NCI-H69 (cell line): Measurements from ENCODE around the gene RGR.
A peak's percentile ranks its signal among the peaks of the same experiment; 100 is the strongest.
"Not testable (repeated sequence)": the region's sequence is repeated elsewhere in the genome, so short reads cannot be mapped to it uniquely, and the experiment has no call there.

Experiments used
- DNase-seq: peaks from one replicate; lab custom pipeline; 2025; lab: John Stamatoyannopoulos, UW

Gene RGR

GRCh38 chr10:84258034-84258695 lies 13.3 kb downstream of the RGR start:
- no peak for DNase-seq

GRCh38 chr10:84261236-84261915 lies 16.5 kb downstream of the RGR start:
- DNase-seq, result no peak

- no peak for DNase-seq
Observed at GRCh38 chr10:84262190-84262956, 17.5 kb downstream of the RGR start.

- DNase-seq, result no peak
Observed at GRCh38 chr10:84263716-84264115, 18.9 kb downstream of the RGR start.

GRCh38 chr10:84264611-84265141 lies 19.8 kb downstream of the RGR start:
- peak; percentile 63 for DNase-seq

GRCh38 chr10:84265418-84265817 lies 20.6 kb downstream of the RGR start:
- DNase-seq, result peak; percentile 47

GRCh38 chr10:84267503-84268126 lies 22.8 kb downstream of the RGR start:
- peak; percentile 46 for DNase-seq

- no peak for DNase-seq
Observed at GRCh38 chr10:84269162-84269561, 24.3 kb downstream of the RGR start.

- no peak for DNase-seq
Observed at GRCh38 chr10:84269773-84270172, 24.9 kb downstream of the RGR start.

GRCh38 chr10:84270708-84271107 lies 25.9 kb downstream of the RGR start:
- DNase-seq, result peak; percentile 40

- DNase-seq, result not testable (repeated sequence)
Observed at GRCh38 chr10:84279876-84280475, 35.1 kb downstream of the RGR start.

- no peak for DNase-seq
Observed at GRCh38 chr10:84286695-84287094, 41.8 kb downstream of the RGR start.

GRCh38 chr10:84288151-84288550 lies 43.3 kb downstream of the RGR start:
- DNase-seq, result no peak

- DNase-seq, result no peak
Observed at GRCh38 chr10:84289521-84290200, 44.8 kb downstream of the RGR start.

GRCh38 chr10:84290235-84290634 lies 45.4 kb downstream of the RGR start:
- no peak for DNase-seq

GRCh38 chr10:84291384-84291783 lies 46.5 kb downstream of the RGR start:
- no peak for DNase-seq

- DNase-seq, result no peak
Observed at GRCh38 chr10:84292502-84292901, 47.6 kb downstream of the RGR start.

GRCh38 chr10:84293171-84293570 lies 48.3 kb downstream of the RGR start:
- no peak for DNase-seq

GRCh38 chr10:84293574-84294016 lies 48.7 kb downstream of the RGR start:
- DNase-seq, result no peak

- DNase-seq, result no peak
Observed at GRCh38 chr10:84294766-84295447, 50.1 kb downstream of the RGR start.
